Neural cell (in vitro differentiated cells): ENCODE results near the gene SCAANT1.

ENCODE experiments used
- EP300 ChIP-seq: fragments of 450-650 bp; conservative IDR thresholded peaks from 2 replicates; pipeline ENCODE4 v1.6.1; 2014; ENCODE audit warnings: antibody characterized with exemption, mild to moderate bottlenecking, moderate library complexity; ENCODE audit not compliant: poor library complexity, severe bottlenecking
- EZH2 ChIP-seq: fragments of 200-600, 300-800 bp; shearing (Covaris generic), sonication (generic); IDR thresholded peaks from 2 replicates; pipeline ENCODE4 v1.6.1; 2014; ENCODE audit warnings: antibody characterized with exemption, low read length, borderline replicate concordance, mild to moderate bottlenecking; ENCODE audit not compliant: insufficient read depth, poor library complexity, severe bottlenecking
- MXI1 ChIP-seq: fragments of 450-650 bp; conservative IDR thresholded peaks from 2 replicates; pipeline ENCODE4 v1.6.1; 2014; ENCODE audit warnings: antibody characterized with exemption, mild to moderate bottlenecking; ENCODE audit not compliant: poor library complexity, severe bottlenecking
- POLR2AphosphoS5 ChIP-seq: IDR thresholded peaks from 2 replicates; pipeline ENCODE4 v1.6.1; 2012
- RAD21 ChIP-seq: fragments of 450-650 bp; conservative IDR thresholded peaks from 2 replicates; pipeline ENCODE4 v1.6.1; 2014; ENCODE audit warnings: antibody characterized with exemption, mild to moderate bottlenecking, moderate library complexity
- SMC3 ChIP-seq: fragments of 450-650 bp; conservative IDR thresholded peaks from 2 replicates; pipeline ENCODE4 v1.6.1; 2014; ENCODE audit warnings: antibody characterized with exemption, mild to moderate bottlenecking, moderate library complexity; ENCODE audit not compliant: poor library complexity
- TF ChIP-seq, protein P1 (sequence below): fragments of 450-650 bp; IDR thresholded peaks from 2 replicates; pipeline ENCODE4 v1.5.1; 2014; ENCODE audit warnings: antibody characterized with exemption, mild to moderate bottlenecking, moderate library complexity; ENCODE audit not compliant: poor library complexity, severe bottlenecking
- TF ChIP-seq, protein P2 (sequence below): IDR thresholded peaks from 2 replicates; pipeline ENCODE4 v1.6.1; 2012; ENCODE audit warnings: borderline replicate concordance

DNA sequence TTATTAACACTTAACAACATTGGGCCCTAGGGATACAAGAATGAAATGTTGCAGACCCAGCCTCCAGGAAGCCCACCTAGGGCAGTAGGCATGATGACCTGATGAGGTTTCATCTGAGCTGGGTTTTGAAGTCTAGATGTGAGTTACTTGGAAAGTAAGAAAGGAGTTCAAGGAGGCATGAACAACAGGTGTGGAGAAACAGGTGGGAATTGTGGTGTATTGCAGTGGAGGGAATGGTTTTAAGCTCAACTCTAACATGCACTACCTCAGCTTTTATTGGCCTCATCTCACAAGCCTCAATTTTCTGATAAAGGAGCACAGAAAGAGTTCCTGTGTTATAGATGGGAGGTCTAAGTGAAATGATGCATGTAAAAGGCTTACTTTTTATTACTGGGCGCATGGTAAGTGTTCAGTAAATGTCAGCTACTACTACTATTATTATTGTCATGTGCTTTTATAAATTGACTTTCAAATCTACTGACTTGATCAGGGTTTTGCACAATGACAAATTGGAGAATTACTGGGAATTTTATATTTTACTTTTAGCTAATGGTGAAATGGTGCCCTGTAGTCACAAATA, 19.3 kb downstream of the SCAANT1 start:
- TF ChIP-seq, protein P1, sequence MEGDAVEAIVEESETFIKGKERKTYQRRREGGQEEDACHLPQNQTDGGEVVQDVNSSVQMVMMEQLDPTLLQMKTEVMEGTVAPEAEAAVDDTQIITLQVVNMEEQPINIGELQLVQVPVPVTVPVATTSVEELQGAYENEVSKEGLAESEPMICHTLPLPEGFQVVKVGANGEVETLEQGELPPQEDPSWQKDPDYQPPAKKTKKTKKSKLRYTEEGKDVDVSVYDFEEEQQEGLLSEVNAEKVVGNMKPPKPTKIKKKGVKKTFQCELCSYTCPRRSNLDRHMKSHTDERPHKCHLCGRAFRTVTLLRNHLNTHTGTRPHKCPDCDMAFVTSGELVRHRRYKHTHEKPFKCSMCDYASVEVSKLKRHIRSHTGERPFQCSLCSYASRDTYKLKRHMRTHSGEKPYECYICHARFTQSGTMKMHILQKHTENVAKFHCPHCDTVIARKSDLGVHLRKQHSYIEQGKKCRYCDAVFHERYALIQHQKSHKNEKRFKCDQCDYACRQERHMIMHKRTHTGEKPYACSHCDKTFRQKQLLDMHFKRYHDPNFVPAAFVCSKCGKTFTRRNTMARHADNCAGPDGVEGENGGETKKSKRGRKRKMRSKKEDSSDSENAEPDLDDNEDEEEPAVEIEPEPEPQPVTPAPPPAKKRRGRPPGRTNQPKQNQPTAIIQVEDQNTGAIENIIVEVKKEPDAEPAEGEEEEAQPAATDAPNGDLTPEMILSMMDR = no peak
- TF ChIP-seq, protein P2, sequence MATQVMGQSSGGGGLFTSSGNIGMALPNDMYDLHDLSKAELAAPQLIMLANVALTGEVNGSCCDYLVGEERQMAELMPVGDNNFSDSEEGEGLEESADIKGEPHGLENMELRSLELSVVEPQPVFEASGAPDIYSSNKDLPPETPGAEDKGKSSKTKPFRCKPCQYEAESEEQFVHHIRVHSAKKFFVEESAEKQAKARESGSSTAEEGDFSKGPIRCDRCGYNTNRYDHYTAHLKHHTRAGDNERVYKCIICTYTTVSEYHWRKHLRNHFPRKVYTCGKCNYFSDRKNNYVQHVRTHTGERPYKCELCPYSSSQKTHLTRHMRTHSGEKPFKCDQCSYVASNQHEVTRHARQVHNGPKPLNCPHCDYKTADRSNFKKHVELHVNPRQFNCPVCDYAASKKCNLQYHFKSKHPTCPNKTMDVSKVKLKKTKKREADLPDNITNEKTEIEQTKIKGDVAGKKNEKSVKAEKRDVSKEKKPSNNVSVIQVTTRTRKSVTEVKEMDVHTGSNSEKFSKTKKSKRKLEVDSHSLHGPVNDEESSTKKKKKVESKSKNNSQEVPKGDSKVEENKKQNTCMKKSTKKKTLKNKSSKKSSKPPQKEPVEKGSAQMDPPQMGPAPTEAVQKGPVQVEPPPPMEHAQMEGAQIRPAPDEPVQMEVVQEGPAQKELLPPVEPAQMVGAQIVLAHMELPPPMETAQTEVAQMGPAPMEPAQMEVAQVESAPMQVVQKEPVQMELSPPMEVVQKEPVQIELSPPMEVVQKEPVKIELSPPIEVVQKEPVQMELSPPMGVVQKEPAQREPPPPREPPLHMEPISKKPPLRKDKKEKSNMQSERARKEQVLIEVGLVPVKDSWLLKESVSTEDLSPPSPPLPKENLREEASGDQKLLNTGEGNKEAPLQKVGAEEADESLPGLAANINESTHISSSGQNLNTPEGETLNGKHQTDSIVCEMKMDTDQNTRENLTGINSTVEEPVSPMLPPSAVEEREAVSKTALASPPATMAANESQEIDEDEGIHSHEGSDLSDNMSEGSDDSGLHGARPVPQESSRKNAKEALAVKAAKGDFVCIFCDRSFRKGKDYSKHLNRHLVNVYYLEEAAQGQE = no peak
- TF ChIP-seq MXI1 (no peak), EP300 (no peak), SMC3 (no peak), EZH2 (no peak), POLR2AphosphoS5 (no peak), RAD21 (no peak)
